NCI-H1105 treated with DMSO at 0.1 percent for 48 hours (cell line): Measurements from ENCODE around the gene KLHL2.

Source experiments
- DNase-seq: peaks from one replicate; lab custom pipeline; 2025; lab: John Stamatoyannopoulos, UW

Gene KLHL2

DNA sequence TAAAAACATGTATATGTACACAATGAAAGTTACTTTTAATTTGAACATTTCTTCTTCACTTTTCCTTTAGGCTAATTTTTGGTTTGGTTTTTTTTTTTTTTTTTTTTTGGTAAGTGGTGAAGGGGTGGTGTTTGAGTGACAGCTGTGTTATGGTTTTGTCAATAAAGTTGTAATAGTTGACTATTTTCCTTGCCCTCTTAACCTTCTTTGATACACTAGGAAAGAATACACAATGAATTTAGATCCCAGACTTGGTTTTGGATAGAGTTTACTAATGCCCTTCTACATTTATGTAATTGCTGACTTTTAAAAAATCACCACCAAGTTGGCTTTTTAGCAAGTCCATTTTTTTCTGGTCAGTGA is 82.0 kb downstream of the KLHL2 start:
- DNase-seq: no peak

DNA sequence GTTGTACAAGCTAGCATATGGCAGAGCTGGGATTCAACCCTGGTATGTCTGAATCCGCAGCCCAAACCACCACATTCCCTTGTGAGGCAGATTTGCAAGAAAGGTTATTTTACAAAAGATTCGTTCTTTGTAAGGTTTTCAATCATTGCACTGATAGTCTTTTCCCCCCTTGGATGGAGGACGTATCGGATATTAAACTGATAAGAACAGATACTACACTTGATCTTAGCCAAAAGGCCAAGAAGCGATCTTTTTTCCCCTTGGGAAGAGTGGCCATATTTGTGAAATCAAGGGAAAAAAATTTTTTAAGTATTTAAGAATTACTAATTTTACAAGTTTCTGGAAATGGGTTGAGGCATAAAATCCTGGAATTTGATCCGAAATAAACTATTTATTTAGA is 85.7 kb downstream of the KLHL2 start:
- DNase-seq: no peak

DNA sequence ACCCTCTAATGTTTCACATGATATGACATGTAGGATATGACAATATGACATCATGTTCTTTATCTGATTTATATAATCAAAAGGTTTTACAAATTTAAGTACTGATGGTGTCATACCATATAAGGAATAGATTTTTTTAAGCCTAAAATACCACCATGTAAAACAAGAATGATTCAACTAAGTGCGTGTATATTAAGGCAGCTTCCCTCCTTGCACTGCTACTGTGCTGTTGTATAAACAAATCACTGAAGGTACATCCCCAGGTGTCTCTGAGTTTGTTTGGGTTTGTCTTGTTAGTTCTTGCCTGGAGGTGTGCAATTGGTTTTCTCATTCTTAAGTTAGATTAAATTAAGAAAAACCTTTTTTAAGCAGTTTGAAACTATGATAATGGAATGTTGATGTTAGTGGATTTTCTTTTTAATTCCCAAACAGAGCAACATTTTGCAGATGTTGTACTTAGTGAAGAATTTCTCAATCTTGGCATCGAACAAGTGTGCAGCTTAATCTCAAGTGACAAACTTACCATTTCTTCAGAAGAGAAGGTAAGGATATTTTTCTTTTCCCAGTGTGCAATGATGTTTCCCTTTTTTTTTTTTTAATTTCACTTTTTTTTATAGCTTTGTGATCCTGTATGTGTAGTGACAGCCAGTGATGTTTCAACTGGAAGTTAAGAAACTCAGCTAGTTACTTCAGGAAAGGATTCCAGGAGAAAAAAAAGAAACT is 86.7 kb downstream of the KLHL2 start:
- DNase-seq: no peak

GRCh38 chr4:165294907-165295306 is 87.5 kb downstream of the KLHL2 start:
- no peak for DNase-seq

DNA sequence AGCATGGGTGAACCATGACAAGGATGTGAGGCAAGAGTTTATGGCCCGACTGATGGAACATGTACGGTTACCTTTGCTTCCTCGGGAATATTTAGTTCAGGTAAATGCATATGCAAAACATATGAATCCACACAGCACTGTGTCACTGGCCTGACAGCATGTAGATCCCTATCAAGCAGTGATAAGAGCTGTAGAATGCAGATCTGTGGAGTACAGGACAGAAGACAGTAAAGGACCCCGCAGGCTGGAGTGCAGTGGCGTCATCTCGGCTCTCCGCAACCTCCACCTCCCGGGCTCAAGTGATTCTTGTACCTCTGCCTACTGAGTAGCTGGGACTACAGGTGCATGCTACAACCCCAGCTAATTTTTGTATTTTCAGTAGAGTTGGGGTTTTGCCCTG is 90.3 kb downstream of the KLHL2 start:
- DNase-seq: no peak

- DNase-seq: no peak
Observed at GRCh38 chr4:165299399-165300060, 92.2 kb downstream of the KLHL2 start.

- no peak for DNase-seq
Observed at GRCh38 chr4:165301833-165302232, 94.5 kb downstream of the KLHL2 start.

GRCh38 chr4:165302658-165303057 is 95.3 kb downstream of the KLHL2 start:
- no peak for DNase-seq

DNA sequence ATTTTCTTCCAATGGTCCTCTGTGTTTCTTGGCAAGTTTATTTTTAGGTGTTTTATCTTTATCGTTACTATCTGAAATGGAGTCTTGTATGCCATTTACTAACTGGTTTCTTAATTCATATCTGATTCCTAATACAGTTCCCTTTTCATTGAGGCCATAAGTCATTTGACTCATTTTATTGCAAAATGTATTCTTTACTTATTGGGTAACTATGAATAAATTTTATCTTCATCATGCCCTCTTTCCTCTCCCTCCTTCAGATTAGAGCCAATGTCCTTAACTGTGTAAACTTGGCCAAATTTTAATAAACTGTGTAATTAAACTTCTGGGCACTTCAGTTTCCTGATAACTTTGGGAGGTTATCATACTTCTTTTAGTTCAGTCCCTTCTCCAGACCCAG is 100.8 kb downstream of the KLHL2 start:
- no peak for DNase-seq

GRCh38 chr4:165308606-165309005 is 101.2 kb downstream of the KLHL2 start:
- no peak for DNase-seq

DNA sequence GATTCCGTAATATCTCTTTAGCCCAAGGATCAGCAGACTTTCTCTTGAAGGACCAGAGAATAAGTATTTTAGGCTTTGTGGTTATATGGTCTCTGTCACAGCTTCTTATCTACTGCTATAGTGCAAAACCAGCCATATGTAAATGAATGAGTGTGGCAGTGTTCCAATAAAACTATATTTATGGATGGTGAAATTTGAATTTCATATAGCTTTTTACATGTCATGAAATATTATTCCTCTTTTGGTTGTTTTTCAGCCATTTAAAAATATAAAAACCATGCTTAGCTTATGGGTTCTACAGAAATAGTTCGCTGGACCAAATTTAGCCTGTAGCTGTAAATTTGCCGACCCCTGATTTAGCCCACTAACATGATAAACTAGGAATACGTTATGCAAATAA is 102.1 kb downstream of the KLHL2 start:
- no peak for DNase-seq

GRCh38 chr4:165312506-165312905 is 105.1 kb downstream of the KLHL2 start:
- DNase-seq: no peak

- DNase-seq: no peak
Observed at GRCh38 chr4:165319030-165319429, 111.7 kb downstream of the KLHL2 start.

DNA sequence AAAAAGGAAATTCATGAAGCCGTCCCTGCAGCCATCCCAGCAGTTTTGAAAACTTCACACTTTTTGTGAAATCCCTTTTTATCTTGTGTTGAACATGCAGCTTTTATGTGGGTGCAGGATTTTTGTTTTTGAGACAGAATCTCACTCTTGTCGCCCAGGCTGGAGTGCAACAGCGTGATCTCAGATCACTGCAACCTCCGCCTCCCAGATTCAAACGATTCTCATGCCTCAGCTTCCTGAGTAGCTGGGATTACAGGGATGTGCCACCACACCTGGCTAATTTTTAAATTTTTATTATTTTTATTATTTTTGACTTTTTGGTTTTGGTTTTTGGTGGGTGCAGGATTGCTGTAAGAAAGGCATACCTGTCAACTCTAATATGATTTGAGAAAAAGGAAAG is 112.1 kb downstream of the KLHL2 start:
- DNase-seq: no peak

- DNase-seq: no peak
Observed at GRCh38 chr4:165324236-165324917, 117.0 kb downstream of the KLHL2 start.

DNA sequence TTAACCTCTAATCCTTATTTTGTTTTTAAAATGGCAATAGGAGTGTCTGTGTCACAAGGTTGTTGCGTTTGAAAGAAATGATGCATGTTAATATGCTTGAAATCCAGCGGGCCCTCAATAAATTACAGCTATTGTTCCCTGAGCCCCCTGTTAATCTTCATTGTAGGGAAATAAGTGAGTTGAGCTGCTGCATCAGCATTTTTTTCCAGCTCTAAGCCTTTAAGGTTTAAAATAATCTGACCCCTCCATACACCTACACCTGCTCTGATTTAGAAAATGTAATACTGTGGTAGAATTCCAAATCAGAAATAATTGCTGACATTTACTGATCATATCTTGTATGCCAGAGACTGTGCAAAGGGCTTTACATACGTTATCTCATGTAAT is 117.5 kb downstream of the KLHL2 start:
- no peak for DNase-seq

DNA sequence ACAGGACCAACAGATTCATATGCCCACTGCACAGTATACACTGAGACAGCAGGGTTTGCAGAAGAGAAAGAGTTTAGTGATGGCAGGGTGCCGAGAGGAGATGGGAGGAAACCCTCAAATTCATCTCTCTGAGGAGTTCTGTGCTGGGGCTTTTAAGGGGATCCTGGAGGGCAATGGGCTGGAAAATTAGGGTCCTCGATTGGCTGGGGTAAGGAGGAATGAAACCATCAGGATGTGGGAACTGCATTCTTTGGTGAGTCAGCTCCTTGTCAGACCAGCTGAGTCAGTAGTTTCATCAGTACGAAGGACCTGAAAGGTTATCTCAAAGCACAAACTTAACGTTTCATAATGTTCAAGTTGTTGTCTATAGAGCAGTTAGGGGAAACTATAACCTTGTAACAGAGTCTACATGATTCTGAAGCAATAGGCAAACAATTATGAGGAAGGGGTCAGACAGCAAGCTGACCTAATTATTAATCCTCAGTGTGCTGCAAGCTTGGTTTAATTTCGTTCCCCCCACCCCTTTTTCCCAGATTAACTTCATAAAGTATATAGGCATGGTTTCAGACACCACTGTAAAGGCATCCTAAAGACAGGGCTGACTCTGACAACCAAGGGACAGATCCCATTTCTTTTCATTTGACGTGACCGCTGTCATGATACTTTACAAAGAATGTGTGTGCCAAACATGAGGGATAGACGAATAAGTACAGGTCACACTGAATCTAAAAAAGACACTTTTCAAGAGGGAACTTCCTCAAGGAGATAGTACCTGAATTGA is 118.6 kb downstream of the KLHL2 start:
- DNase-seq: no peak

DNA sequence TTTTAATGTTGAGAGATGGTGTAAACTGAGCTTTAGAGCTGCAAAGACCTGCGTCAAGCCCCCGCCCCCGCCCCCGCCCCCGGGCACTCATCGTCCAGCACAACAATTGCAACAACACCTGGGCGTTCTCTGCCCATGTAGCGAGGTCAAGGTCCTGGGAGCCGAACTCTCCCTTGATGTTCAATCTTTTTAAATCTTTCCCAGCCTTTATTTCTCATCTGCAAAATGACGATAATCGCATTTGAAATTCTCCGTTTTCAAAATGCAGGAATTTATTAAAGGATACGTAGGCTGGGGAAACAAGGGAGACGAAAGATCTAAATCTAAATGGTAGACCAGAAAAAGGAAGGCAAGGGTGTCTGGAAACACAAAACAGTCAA is 119.5 kb downstream of the KLHL2 start:
- peak; percentile 29 for DNase-seq

- peak; percentile 95 for DNase-seq
Observed at GRCh38 chr4:165327211-165328100, 120.1 kb downstream of the KLHL2 start, which contains the start of gene MSMO1. MSMO1 (plus strand) TSS chr4:165327669; CDS start chr4:165333371, 5,702 bp downstream.

DNA sequence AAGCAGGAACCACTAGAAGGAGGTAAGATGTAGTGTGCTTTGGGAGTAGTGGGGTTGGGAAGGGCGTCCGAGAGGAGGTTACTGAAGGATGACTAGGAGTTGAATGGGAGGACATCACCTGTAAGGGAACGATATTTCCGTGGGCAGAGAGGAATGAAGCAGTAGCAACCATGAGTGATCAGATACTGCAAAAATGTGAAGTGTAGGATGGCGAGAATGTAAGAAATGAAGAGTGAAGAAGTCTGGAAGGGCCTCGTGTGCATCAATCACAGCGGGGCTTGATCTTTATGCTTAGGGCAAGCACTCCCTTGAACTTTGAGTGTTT is 120.7 kb downstream of the KLHL2 start:
- DNase-seq: no peak

DNA sequence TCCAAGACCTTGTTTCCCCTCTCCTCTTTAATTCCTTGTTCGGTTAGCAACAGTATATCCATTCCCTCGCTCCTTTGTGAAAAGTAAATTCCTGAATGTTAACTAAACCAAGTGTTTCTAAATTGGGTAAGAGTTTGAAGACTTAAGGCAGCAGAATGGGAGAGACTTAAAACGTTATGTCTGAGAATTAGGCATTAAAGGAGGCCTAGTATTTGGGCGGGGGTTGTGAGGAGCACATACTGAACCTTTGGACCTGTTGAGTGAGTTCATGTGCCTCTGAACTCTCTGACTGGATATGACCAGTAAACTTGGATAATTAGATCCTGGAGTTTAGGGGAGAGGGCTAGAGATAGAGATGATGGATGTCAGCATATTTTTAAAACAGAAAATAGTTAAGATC is 121.3 kb downstream of the KLHL2 start:
- no peak for DNase-seq

DNA sequence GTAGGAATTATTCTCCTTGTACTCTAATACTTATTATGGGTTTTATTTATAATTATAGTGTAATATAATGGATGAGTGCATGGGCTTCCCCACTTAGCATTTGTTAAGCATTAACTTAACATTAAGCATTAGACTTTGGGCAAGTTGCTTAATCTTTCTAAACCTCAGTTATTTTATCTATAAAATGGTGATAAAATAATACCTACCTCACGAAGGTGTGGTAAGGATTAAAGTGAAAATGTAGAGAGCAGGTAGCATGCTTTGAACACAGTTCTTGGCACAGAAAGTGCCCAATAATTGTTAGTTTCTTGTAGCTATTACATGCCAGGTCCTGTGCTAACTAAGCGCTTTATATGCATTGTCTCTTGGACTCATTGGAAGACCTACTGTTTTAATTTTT is 122.7 kb downstream of the KLHL2 start:
- no peak for DNase-seq
